ENCODE data around the gene PTH1R. TPM values are rescaled to one million over a fixed set of nuclear protein-coding genes. Genes with fewer than 3 reads are reported as not detected.
A peak's percentile ranks its signal among the peaks of the same experiment; 100 is the strongest.

PTH1R gene
- total RNA-seq, 1 donor, result under 0.01 TPM

GRCh38 chr3:46863261-46863782, 14.2 kb upstream of the PTH1R start, which contains the start of gene MYL3:
MYL3 (minus strand) TSS chr3:46863444; CDS start chr3:46863390, 54 bp downstream.
- no peak for DNase-seq (ENCODE audit: low read depth in 2 of 3, low spot score in 2 of 3)

DNA sequence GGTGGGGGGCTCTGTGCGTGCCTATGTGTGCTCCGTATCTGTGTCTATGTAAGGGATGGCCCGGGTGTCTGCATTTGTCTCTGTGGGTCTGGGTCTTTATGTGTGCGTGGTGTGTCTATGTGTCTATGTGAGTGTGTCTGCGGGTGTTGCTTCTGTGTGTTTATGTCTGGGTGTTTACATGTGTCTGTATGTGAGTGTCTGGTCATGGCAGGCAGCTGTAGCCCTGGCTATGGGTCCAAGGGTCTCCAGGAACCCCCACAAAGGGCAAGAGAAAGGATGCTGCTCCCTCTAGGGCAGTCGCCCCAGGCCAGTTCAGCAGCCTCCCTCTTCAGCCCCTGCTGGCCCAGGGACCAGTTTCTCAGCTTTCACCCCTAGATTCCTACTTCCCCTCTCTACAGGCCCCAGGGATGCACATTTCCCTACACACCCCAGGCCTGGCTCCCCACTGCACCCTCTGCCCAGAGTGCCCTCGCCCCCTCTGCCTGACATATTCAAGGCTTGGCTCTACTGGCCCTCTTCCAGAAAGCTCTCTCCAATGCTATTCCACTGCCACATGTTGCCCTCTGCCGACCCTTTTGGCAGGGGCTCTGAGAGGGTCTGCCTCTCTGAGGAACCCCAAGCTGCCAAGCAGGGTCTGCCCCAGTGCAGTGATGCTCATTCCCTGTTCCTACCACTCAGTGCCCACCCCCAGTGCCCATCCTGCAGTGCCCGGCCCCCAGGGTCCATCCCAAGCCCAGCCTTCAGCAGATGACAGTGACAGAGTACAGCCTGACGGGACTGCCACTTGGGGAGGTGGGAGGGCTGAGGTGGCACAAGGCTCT, 13.2 kb upstream of the PTH1R start:
- DNase-seq (ENCODE audit: low read depth in 2 of 3, low spot score in 2 of 3), result no peak

DNA sequence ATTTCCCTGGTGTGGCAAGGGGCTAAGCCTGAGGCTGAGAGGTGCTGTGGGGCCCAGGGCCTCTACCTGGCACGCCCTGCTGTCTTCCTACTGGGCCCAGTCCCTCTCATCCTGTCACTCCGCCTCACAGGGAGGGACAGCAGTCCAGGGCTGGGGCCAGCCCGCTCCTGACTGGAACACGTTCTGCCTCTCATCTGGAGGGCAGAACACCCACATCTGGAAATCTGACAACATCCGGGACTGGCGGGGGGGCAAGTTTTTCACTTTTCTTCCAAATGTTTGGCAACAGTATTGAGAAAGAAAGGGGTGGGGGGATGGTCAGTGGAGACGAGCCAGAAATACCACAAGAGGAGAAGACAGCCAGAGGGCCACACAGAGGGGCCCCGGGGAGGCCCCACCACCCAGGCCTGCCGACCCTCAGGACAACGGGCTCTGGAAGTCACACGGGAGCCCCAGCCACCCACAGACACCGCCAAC, 12.5 kb upstream of the PTH1R start:
- no peak for DNase-seq (ENCODE audit: low read depth in 2 of 3, low spot score in 2 of 3)

- DNase-seq (ENCODE audit: low read depth in 2 of 3, low spot score in 2 of 3), result no peak
Measured at GRCh38 chr3:46865546-46865945, 12.0 kb upstream of the PTH1R start.

DNA sequence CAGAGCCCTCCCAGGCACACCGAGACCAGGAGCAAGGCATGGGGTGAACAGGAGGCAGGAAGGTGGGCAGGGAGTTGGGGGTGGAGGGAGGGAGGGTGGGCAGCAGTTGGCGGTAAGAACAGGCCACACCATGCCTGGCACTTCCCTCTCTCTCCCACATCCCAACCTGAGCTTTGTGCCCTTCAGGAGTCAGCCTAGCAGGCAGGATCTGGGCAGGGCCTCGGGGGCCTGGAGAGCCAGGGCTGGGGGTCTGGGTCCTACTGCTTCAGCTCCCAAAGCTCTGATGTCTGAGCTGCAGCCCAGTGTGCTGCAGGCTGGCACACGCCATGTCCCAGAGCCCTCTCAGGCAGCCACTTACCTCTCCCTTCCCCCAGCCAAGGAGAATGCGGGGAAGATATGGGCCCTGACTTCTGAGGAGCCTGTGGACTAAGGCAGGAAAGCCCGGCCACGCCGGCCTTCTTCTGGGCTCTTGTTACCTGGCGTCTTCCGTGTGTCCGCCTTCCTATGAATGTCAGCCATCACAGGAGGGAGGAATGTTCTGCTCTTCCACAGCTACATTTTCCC, 11.4 kb upstream of the PTH1R start:
- DNase-seq (ENCODE audit: low read depth in 2 of 3, low spot score in 2 of 3), result no peak

DNA sequence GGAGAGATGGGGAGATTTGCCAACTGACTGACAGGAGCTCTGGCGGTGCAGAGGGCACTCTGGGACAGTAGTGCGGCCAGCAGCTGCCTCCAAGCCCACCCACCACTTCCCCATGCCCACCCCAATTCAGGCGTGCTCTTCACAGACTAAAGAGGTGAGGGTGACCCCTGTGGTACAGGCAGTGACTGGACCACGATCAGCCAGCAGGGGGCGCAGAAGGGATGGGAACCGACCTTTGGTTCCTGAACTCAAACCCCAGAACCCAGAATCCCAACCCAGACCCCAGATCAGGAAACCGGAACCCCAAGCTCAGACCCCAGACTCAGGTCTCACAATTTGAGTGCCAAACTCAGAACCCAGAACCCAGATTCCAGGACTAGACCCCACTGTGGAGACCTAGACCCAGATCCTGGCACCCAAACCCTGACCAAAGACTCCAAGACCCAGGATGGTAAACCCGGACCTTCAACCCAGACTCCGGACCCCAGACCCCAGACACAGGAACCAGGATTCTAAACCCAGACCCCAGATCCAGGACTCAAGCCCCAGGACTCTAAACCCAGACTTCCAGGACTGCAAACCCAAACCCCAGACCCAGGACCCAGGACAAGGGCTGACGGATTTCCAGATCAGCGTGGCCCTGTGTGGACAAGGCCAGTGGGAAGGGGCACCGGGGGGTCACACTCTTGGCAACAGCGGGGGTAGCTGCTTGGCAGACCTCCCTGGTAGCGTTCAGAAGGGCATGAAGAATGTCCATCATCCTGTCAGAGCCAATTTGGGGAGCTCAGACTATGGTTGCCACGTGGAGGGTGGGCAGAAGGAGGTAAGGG, 10.6 kb upstream of the PTH1R start:
- peak; percentile 56 to 77 (median 61) for DNase-seq (ENCODE audit: low read depth in 2 of 3, low spot score in 2 of 3)

GRCh38 chr3:46867550-46867898, 10.0 kb upstream of the PTH1R start:
- no peak for DNase-seq (ENCODE audit: low read depth in 2 of 3, low spot score in 2 of 3)

- no peak for DNase-seq (ENCODE audit: low read depth in 2 of 3, low spot score in 2 of 3)
Measured at GRCh38 chr3:46868287-46868686, 9.2 kb upstream of the PTH1R start.

GRCh38 chr3:46868948-46869347, 8.6 kb upstream of the PTH1R start:
- no peak for DNase-seq (ENCODE audit: low read depth in 2 of 3, low spot score in 2 of 3)

- no peak for DNase-seq (ENCODE audit: low read depth in 2 of 3, low spot score in 2 of 3)
Measured at GRCh38 chr3:46869440-46869839, 8.1 kb upstream of the PTH1R start.

DNA sequence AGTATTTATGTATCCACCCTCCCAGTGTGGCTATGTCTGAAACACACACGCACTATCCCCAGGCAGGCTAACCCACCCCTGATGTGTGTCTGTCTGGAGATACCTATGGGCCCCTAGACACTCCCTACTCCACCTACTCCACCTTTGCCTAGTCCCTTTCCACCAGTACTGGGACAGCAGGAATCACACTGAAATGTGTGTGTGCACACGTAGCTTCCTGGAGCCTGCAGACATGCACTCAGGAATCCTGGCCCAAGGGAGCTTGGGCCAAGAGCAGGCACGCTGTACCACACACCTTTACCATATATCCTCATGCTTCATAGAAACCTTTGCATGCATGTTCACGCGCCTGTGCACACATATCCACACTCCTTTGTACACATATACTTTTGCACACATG, 6.9 kb upstream of the PTH1R start:
- DNase-seq (ENCODE audit: low read depth in 2 of 3, low spot score in 2 of 3), result no peak

GRCh38 chr3:46871222-46871621, 6.3 kb upstream of the PTH1R start:
- no peak for DNase-seq (ENCODE audit: low read depth in 2 of 3, low spot score in 2 of 3)

DNA sequence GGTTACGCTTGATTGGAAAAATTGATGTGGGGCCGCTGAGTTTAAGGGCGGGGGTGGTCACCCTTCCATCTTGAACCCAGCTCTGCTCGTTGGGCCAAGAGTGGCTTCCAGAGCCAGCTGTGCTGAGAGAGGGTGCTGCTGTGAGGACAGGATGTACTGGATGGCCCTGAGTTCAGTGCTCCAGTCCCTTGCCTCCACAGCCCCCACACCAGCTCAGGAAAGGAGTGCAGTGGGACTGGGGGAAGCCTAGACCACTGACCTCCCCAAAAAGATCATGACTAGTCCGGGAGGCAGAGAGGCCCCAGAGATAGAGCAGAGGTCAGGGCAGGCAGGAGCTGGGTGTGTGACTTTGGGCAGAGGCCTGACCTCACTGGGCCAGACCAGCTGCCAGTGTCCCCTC, 4.0 kb upstream of the PTH1R start:
- DNase-seq (ENCODE audit: low read depth in 2 of 3, low spot score in 2 of 3), result no peak

DNA sequence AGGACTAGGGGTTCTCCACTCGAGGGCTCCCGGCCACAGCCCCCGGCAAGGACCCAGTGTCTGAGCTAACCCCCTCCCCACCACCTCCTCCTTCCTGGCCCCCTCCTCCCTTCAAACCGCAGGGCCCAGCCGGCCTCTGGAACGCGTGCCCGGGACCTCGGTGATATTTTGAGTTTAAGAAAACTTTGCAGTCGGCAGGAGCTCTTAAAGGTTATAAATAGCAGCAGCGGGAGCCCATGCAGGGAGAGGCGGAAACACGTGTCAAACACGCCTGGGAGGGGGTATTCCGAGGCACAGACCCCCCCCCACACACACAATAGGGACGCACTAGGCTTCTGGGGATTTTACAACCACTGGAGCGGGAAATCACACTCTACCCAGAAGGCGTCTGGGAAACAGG, 3.1 kb upstream of the PTH1R start:
- DNase-seq (ENCODE audit: low read depth in 2 of 3, low spot score in 2 of 3), result peak in 2 of 3 donors; percentile 26 to 54

- no peak for DNase-seq (ENCODE audit: low read depth in 2 of 3, low spot score in 2 of 3)
Measured at GRCh38 chr3:46875560-46875959, 2.0 kb upstream of the PTH1R start.

DNA sequence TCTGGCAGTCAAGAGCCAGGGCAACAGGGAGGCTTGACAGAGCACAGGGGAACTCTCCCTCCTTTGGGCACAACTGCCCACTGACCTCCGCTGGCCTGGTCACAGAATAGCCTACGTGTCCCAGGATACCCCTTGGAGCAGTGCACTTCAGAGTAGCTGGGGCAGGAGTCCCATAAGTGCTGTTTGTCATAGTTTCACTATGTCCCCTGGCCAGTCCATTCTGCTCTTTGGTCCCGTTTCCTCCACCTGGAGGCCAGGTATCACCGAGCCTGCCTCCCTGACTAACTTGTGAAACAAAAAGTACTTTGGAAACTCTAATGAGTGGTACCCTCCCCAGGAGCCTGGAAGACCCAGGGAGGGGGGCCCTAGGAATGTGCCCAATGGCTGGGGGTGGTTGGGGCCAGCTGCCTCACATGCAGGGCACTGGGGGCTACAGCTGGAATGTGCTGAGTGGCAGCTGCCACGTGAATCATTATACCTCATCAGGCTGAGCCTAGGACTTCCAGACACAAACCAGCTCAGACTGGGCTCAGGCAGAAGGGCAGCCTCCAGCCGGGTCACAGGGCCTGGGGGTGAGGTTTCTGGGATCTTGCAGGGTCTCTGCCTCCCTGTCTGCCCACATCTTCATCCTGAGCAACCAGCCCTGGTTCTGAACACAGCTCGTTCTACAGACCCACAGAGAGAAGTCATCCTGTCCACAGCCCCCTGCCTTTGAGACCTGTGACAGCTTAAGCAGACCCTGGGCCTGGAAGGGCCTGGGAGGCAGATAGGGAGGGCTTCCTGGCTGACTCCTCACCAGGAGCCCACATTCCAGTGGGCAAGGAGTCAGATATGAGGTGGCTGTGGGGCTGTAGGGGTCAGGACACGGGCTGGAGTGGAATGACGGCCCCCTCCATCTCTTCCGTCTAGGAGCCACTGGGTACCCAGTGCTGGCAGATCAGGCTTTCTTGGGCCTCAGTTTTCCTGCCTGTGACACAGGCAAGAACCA, 914 bp upstream of the PTH1R start:
- no peak for DNase-seq (ENCODE audit: low read depth in 2 of 3, low spot score in 2 of 3)

- no peak for DNase-seq (ENCODE audit: low read depth in 2 of 3, low spot score in 2 of 3)
Measured at GRCh38 chr3:46878781-46879436, 1.4 kb downstream of the PTH1R start.

DNA sequence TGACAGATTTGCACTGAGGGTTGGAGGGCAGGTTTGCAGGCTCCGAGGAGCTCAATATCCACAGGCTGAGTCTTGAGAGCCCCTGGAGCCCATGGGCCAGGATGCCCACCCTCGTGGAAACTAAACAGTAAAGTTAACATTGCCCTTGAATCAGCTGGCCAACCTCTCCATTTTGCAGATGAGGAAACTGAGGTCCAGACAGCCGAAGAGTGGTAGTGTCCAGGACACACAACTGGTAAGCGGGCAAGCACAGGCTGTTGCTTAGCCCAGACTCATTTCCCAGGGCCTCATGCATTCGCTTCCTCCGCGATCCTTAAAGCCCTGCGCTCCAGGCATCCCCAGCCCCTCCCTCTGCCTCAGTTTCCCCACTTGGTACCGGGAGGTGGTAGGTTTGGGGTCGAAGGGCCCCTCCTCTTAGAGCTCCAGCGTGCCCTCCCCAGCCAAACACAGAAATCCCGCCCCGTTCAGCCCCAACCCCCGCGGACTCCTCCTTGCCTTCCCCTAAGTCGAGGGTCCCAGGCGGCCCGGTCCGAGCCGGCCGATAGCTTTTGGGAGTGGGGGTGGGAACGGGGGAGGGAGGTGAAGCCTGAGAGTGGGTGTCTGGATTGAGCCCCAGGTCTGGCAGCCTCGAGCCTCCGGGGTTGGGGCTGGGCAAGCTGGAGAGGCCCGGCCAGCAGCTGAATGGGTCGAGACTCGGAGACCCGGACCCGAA, 3.5 kb downstream of the PTH1R start:
- DNase-seq (ENCODE audit: low read depth in 2 of 3, low spot score in 2 of 3), result no peak
